ENCODE results near the gene CPLANE1.
"Not testable (repeated sequence)": the region's sequence is repeated elsewhere in the genome, so short reads cannot be mapped to it uniquely, and the experiment has no call there.

CPLANE1 gene

GRCh38 chr5:37248970-37249814 is at the start of gene CPLANE1:
TSS of gene CPLANE1 (minus strand) at chr5:37249376. CDS start at chr5:37247698, 1,678 bp downstream.
- DNase-seq (ENCODE audit: low read depth) = peak; percentile 28

- DNase-seq (ENCODE audit: low read depth) = not testable (repeated sequence)
These were observed 47.1 kb upstream of the CPLANE1 start for GRCh38 chr5:37296313-37296712.

- DNase-seq (ENCODE audit: low read depth) = no peak
These were observed 34.1 kb upstream of the CPLANE1 start for GRCh38 chr5:37283214-37283820.

GRCh38 chr5:37275511-37275910 is 26.3 kb upstream of the CPLANE1 start:
- DNase-seq (ENCODE audit: low read depth) = no peak

GRCh38 chr5:37272511-37272910 is 23.3 kb upstream of the CPLANE1 start:
- DNase-seq (ENCODE audit: low read depth) = no peak

- not testable (repeated sequence) for DNase-seq (ENCODE audit: low read depth)
These were observed 18.9 kb upstream of the CPLANE1 start for GRCh38 chr5:37268100-37268499.

- no peak for DNase-seq (ENCODE audit: low read depth)
These were observed 6.7 kb upstream of the CPLANE1 start for GRCh38 chr5:37255774-37256358.

GRCh38 chr5:37254581-37254980 is 5.4 kb upstream of the CPLANE1 start:
- DNase-seq (ENCODE audit: low read depth) = no peak

- no peak for DNase-seq (ENCODE audit: low read depth)
These were observed 2.5 kb upstream of the CPLANE1 start for GRCh38 chr5:37251665-37252064.

- no peak for DNase-seq (ENCODE audit: low read depth)
These were observed 614 bp upstream of the CPLANE1 start for GRCh38 chr5:37249815-37250164.

- no peak for DNase-seq (ENCODE audit: low read depth)
These were observed 681 bp downstream of the CPLANE1 start for GRCh38 chr5:37248421-37248969.

GRCh38 chr5:37247496-37247895 is 1.7 kb downstream of the CPLANE1 start:
- DNase-seq (ENCODE audit: low read depth) = no peak

- no peak for DNase-seq (ENCODE audit: low read depth)
These were observed 2.1 kb downstream of the CPLANE1 start for GRCh38 chr5:37247036-37247435.

GRCh38 chr5:37234288-37234687 is 14.9 kb downstream of the CPLANE1 start:
- no peak for DNase-seq (ENCODE audit: low read depth)

GRCh38 chr5:37226377-37226776 is 22.8 kb downstream of the CPLANE1 start:
- DNase-seq (ENCODE audit: low read depth) = no peak

- DNase-seq (ENCODE audit: low read depth) = no peak
These were observed 27.0 kb downstream of the CPLANE1 start for GRCh38 chr5:37222181-37222580.

- DNase-seq (ENCODE audit: low read depth) = not testable (repeated sequence)
These were observed 28.8 kb downstream of the CPLANE1 start for GRCh38 chr5:37220426-37220825.

- not testable (repeated sequence) for DNase-seq (ENCODE audit: low read depth)
These were observed 29.8 kb downstream of the CPLANE1 start for GRCh38 chr5:37219384-37219783.

GRCh38 chr5:37217976-37218375 is 31.2 kb downstream of the CPLANE1 start:
- no peak for DNase-seq (ENCODE audit: low read depth)

GRCh38 chr5:37214550-37214949 is 34.6 kb downstream of the CPLANE1 start:
- no peak for DNase-seq (ENCODE audit: low read depth)

GRCh38 chr5:37212096-37212495 is 37.1 kb downstream of the CPLANE1 start:
- no peak for DNase-seq (ENCODE audit: low read depth)

- no peak for DNase-seq (ENCODE audit: low read depth)
These were observed 37.5 kb downstream of the CPLANE1 start for GRCh38 chr5:37211661-37212060.

Data from stimulated activated CD4-positive, alpha-beta T cell treated with anti-CD3 and anti-CD28 coated beads, Interleukin-2, amount 100 ng/mL, for 4 hours (primary cell).